Stimulated activated CD8-positive, alpha-beta memory T cell treated with anti-CD3 and anti-CD28 coated beads, Interleukin-7, amount 100 ng/mL, for 4 hours (primary cell): ENCODE data around the gene ACKR1.

Source experiments
- DNase-seq, 2 donors: peaks; one replicate each; pipeline ENCODE4 v3.0.0-alpha.2; 2020; ENCODE audit warnings: low read depth in 2 of 2

ACKR1 gene

GRCh38 chr1:159187647-159188374, 16.9 kb upstream of the ACKR1 start:
- no peak for DNase-seq

DNA sequence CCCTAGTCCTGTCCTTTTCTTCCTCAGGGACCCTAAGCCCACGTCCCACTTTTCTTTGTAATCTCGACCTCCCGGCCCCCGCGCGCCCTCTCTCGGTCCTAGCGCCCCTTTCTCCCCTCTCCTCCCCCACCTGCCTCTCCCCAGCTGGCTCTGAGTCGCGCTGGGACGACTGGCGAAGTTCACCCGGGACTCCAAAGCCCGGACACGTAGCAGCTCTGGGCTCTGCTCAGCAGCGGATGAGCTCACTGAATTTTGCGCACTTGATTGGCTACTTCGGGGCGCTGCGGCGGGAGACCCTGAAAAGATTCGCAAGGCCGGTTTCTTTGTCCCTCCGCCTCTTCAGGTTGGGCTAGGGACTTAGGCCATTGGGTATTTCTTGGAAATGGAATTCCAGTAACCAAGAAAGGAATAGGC, 16.3 kb upstream of the ACKR1 start:
- DNase-seq, result no peak

- no peak for DNase-seq
These were observed 14.2 kb upstream of the ACKR1 start for GRCh38 chr1:159190441-159190840.

GRCh38 chr1:159196543-159196942, 8.1 kb upstream of the ACKR1 start:
- DNase-seq, result no peak

GRCh38 chr1:159197561-159198557, 6.8 kb upstream of the ACKR1 start:
- no peak for DNase-seq

GRCh38 chr1:159199901-159200300, 4.8 kb upstream of the ACKR1 start:
- no peak for DNase-seq

DNA sequence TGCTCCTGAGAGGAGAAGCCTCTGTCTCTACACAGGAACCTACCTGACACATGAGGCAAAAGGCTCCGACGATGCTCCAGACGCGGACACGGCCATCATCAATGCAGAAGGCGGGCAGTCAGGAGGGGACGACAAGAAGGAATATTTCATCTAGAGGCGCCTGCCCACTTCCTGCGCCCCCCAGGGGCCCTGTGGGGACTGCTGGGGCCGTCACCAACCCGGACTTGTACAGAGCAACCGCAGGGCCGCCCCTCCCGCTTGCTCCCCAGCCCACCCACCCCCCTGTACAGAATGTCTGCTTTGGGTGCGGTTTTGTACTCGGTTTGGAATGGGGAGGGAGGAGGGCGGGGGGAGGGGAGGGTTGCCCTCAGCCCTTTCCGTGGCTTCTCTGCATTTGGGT, 3.9 kb upstream of the ACKR1 start:
- no peak for DNase-seq

- no peak for DNase-seq
These were observed 3.0 kb upstream of the ACKR1 start for GRCh38 chr1:159201642-159202041.

- DNase-seq, result no peak
These were observed 1.1 kb upstream of the ACKR1 start for GRCh38 chr1:159203610-159204009.

- no peak for DNase-seq
These were observed 550 bp downstream of the ACKR1 start for GRCh38 chr1:159205225-159205624.

GRCh38 chr1:159206110-159206509, 1.4 kb downstream of the ACKR1 start:
- DNase-seq, result no peak

DNA sequence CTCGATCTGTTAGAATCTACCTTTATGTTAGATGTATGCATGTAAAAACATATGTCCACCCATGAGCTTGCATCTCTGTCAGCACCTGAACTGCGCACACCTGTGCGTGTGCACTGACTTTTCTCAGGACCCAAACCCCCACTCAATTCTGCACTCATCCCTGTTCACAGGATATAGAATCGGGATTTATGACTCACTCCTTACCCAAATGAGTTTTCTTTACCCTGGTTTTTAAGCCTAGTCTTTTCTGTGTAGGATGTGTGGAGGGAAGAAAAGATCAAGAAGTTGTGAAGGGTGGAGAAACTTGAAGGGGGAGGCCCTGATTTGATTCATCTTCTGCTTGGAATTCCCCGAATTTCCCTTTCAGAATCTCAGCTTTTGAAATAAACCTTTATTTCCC, 2.4 kb downstream of the ACKR1 start:
- DNase-seq, result no peak

DNA sequence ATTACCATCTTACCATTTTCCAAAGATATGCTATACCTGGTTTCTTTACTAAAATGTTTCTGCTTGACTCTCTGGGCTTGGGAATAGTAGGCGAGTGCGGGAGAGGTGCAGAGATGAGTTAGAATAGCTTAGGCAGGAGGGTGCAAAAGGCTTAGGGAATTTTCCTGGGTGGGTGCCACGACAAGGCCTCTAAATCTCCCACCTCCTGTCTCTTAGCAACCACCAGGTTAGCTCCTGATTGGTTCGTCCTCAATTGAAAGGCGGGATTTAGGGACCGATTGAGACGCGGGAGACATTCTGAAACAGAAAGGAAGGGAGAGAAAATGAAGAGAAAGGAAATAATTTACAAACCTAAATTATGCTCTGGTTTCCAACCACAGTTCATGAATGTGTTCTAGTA, 3.1 kb downstream of the ACKR1 start:
- no peak for DNase-seq

GRCh38 chr1:159208175-159208825, 3.6 kb downstream of the ACKR1 start:
- DNase-seq, result no peak

DNA sequence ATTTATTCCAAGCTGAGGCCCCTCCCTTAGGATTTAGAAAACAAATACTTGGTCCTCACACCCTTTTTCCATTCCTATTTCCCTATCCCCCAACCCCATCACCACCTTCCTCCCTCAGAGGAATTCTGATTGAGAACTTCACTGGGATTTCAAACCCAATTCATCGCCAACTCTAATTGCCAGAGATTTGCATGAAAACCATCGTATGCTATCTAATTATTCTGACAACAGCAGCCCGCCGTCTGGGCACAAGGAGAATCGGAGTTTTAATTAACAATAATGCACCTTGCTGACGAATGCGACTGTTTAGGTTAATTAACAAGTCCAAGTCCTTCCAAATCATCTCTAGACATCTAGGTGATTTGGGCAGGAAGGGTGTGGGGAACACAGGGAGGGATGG, 4.4 kb downstream of the ACKR1 start:
- DNase-seq, result no peak

DNA sequence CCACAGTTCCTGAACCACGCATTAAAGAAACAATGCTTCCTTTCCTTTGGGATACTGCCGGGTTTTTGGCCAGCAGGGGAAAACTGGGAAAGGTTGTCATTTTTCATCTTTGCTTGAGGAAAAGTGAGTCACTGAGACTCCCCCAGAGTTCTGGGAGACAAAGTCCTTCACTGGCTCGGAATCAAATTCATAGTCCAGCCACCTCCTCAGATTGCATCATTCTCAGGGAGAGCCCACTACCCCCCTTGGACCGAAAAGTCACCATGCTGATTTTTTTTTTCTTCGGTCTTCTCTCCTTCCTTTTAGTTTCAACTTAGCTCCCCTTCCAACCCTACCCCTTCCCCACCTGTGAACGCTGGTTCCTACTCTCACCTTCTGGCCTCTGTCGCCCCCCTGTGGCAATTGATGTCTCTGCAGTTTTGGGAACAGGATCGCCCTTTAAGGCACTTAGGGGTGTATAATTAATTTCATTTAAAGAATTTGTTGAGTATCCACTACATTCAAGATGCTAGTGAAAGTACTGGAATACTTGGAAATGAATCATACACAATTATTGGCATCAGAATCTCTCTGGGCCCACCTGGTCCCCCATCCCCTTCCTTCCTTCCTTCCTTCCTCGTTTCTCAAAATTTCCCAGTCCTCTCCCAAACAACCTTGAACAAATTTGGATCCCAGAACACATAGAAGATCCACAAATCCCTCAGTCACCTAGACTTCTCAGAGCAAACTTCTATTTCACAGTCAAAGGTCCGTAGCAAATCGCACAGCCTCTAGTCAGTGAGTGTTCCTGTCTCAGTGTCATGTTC, 6.9 kb downstream of the ACKR1 start:
- no peak for DNase-seq

DNA sequence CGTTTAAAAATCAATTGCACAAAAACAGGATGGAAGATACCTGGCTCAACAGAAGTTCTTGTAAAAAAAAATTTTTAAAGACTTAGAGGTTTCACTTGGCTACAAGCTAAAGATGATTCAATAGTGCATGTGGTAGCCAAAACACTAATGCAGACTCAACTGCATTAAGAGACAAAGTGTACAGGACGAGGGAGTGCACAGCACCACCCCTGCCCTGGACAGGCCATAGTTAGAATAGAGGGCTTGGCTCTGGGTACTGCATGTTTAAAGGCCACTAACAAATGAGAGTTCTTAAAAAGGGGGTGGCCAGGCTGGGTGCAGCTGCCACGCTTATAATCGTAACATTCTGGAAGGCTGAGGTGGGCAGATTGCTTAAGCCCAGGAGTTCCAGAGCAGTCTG, 7.9 kb downstream of the ACKR1 start:
- DNase-seq, result no peak

- no peak for DNase-seq
These were observed 9.6 kb downstream of the ACKR1 start for GRCh38 chr1:159214149-159214760.

DNA sequence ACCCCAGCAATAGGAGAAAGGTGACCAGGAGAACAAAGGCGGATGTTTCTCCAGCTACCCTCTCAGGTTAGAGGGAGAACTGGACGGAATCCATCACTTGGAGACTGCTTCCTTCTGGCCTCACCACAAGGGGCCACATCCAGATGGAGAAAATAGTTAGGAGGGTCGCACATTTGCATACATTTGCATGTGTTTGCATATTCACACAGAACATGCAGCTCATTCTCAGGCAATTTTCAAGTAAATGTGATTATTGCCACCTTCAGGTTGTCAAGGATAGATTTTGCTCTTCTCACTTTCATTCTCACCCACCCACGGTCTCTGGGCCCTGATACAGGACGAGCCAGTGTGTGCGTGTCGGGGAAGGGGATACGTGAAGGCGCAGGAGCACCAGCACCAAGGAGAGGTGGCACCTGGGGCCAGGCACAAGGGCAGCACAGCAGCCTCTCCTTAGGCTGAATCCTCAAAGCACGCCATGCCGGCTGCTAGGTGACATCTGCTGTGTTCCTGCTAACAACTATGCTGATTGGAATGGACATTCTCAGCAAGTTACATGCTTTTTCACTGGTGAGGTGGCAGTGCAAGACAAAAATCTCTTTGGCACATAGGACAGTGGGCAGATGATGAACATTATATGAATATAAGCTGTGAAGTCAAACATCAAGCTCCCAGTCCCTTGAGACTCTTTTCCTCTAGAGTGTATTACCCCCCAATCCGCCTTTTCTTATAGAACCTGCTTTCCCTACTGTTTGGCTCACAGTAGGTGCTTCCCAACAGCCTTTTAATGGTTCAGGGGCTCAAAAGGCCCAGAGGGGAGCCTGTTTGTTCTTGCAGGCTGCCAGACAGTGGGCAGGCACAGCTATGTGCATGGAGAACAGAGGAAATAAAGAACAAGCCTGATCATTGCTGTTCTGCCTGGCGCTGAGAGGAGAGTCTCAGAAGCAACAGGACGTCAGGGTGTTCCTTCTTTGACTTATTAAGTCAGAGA, 14.3 kb downstream of the ACKR1 start:
- DNase-seq, result no peak
